ENCODE measurements around the gene ZNF135. TPM values are rescaled to one million over a fixed set of nuclear protein-coding genes. Genes with fewer than 3 reads are reported as not detected.

ZNF135 gene
- total and polyA plus RNA-seq, 2 of the 4 experiments (the other 2 are of a cell fraction): 2.4 to 2.7 TPM

GRCh38 chr19:58021541-58022282 is 37.4 kb upstream of the ZNF135 start:
- Histone ChIP-seq H2AK9ac (replicated peaks; ENCODE audit: low read depth, low read length, poor library complexity) (no peak overlapping the region), H3K27me3 (ENCODE audit: control insufficient read depth, insufficient read depth, low read length) (no peaks in the 10 kb centered on the region), H3K9ac (ENCODE audit: low read depth, low read length) (no peak overlapping the region), H3K4me2 (ENCODE audit: low read depth, low read length) (no peak overlapping the region), H2BK15ac (ENCODE audit: low read depth, low read length) (no peak overlapping the region), H3K56ac (ENCODE audit: extremely low read depth, insufficient read depth, low read length) (no peak overlapping the region), H3K4ac (ENCODE audit: low read depth, low read length) (no peak overlapping the region), H2AK5ac (ENCODE audit: low read depth, low read length) (no peak overlapping the region), H2AFZ (replicated peaks; ENCODE audit: low read length, poor library complexity) (peak overlapping the region; percentile 70), H3K4me3 (ENCODE audit: insufficient read depth, low read depth, low read length) (no peak overlapping the region), H3K9me3 (ENCODE audit: control insufficient read depth, insufficient read depth, low read length) (peaks cover 33% of the 10 kb centered on the region), H3K36me3 (ENCODE audit: control insufficient read depth, insufficient read depth, low read length) (no peaks in the 10 kb centered on the region), H4K5ac (ENCODE audit: low read depth, low read length) (no peak overlapping the region), H2BK20ac (ENCODE audit: low read depth, low read length) (no peak overlapping the region), H4K8ac (ENCODE audit: low read depth in 2 of 2, low read length in 2 of 2) (no peak overlapping the region), H3K4me1 (ENCODE audit: control insufficient read depth, insufficient read depth, low read length) (no peaks in the 10 kb centered on the region), H3K79me1 (ENCODE audit: low read depth in 1 of 2, low read length in 2 of 2) (no peaks in the 10 kb centered on the region), H3K14ac (replicated peaks; ENCODE audit: low read depth, low read length) (no peak overlapping the region), H2BK120ac (ENCODE audit: low read depth, low read length) (no peak overlapping the region), H3K9me1 (ENCODE audit: insufficient read depth, low read length) (no peaks in the 10 kb centered on the region), H4K91ac (ENCODE audit: insufficient read depth, low read depth, low read length) (no peak overlapping the region), H3K18ac (ENCODE audit: low read depth, low read length) (no peak overlapping the region), H3K27ac (ENCODE audit: insufficient read depth, low read length) (no peak overlapping the region), H4K20me1 (ENCODE audit: insufficient read depth, low read length) (no peaks in the 10 kb centered on the region), H3K23ac (ENCODE audit: low read depth, low read length) (no peak overlapping the region), H2BK5ac (ENCODE audit: low read depth, low read length, poor library complexity, severe bottlenecking) (no peak overlapping the region)
- CTCF ChIA-PET: no interaction called here
- dilution Hi-C loops (cut with HindIII; ENCODE audit: low sequenced_read_pairs, unreplicated experiment) (no loop called here), in situ Hi-C loops (cut with MboI; ENCODE audit: low sequenced_read_pairs) (no loop called here), intact Hi-C loops (cut with micrococcal nuclease) (loop anchor here (1.0 kb wide), 1 partner anchor 134 kb away; no protein-coding TSS in a partner anchor)
- WGBS, 2 experiments (ENCODE audit: extremely low coverage in 2 of 2, insufficient read length in 1 of 2): 69% methylated on average over 22 of the region's 30 CpGs; no CpG with 5 or more reads in 1 of the 2 experiments
- DNase-seq (peak; percentile 40), ATAC-seq (ENCODE audit: low read depth) (peak; percentile 67)
- TF ChIP-seq MAZ (IDR thresholded peaks at IDR 0.05; ENCODE audit: borderline replicate concordance, low read depth, low read length) (no peak), CTCF (conservative IDR thresholded peaks at IDR 0.05; ENCODE audit: low read depth, low read length) (peak; percentile 42), MXI1 (IDR thresholded peaks at IDR 0.05; ENCODE audit: borderline replicate concordance, low read depth, low read length) (no peak), RAD21 (IDR thresholded peaks at IDR 0.05; ENCODE audit: low read length) (peak; percentile 44), SMC3 (IDR thresholded peaks at IDR 0.05; ENCODE audit: low read depth, low read length) (peak; percentile 27; the same call in 1 of the 2 replicates), CEBPB (IDR thresholded peaks at IDR 0.05; ENCODE audit: low read depth, low read length) (0 out of 2 replicates have a peak, but pooled peaks have one; percentile 20)
- POLR2A ChIA-PET (ENCODE audit: unreplicated experiment): no interaction called here
- no TSS peak for BruUV-seq (replicated peaks)
